HL-60/S4 (cell line): Measurements from ENCODE around the gene TTYH2.

Source experiments
- in situ Hi-C: fragments of 300-500 bp; cut with MboI; formaldehyde crosslinking; loops from 2 replicates; pipeline ENCODE4 v1.14.3; 2022; ENCODE audit warnings: low sequenced_read_pairs

Gene TTYH2

DNA sequence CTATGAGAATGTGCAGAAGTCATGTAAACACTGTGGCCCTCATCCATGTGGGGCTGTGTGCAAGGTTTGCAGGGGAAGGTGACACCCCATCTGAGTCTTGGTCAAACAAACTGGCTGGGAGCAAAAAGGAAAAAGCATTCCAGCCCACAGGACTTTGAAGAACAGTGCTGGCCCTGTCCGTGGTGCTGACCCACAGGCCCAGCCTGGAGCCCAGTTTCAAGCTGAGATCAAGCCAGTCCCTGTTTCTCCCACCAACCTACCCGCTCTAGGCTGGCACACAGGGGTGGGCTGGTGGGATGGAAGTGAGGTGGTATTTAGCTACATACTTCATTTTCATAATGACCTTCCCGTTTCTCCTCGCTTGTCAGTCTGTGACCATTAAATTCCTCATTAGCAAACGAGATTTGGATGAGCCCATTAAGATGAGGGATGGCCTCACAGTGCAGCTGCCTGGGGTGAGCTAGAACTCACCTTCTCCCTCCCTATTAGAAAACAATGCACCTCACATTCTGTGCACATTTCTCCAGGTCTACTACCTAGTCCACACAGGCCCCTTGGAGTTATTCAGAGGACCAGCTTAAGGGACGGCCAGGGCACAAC lies 22.5 kb upstream of the TTYH2 start:
- in situ Hi-C loops: loop anchor here (25.0 kb wide), 1 partner anchor 929 kb away; the partner anchor contains the start of gene CPSF4L

DNA sequence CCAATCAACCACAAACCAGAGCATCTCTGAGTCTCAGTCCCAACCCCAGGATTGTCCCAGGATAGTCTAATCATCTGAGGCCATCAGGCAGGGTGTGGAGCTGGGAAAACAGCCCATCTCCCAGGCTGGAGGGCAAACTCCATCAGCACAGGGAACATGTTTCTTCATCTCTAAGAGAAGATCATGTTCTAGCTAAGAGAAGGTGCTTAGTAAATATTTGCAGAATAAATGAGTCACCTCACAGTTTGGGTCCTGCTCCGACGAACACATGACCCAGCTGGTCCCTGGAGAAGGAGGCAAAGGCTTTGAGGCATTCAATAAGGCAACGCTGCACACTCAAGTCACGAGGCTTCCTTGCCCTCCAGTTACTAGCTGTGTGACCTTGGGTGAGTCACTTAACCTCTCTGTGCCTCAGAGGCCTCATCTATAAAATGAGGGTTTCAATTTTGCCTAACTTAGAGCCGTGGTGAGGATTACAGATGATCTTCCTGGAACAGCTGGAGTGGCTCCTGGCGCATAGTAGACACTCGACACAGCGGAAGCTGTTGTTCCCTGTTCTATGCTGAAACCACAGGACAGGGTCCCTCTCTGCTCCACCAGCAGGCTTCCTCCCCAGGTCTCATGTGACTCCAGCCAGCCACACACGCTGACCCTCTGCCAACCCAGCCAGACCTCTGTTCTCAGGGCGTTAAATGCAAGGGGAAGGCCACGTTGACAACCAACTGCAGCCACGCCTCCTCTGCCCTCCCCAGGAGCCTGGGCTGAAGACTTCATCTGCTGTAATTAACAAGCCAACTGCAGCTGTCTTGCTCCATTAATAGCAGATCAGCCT lies 20.2 kb upstream of the TTYH2 start:
- in situ Hi-C loops: loop anchor here (25.0 kb wide), 1 partner anchor 931 kb away; the partner anchor contains the start of gene CPSF4L

DNA sequence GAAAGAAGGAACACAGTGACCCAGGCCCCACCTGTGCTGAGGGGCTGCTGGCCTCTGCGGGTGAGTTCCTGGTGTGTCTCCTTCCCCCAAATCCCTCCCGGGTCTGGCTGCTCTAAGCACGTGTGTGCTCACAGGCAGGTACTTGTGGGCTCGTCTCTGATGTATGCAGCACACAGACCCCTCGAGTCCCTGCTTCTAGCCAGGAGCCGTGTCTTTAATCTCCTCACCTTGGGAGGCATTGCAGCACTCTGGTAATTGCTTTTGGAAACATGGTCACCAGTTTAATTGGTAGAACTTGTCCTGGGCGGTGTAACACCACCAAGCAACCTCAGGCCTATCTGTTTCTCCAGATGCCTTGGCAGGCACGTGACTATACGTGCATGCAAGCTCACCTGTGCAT lies 18.7 kb upstream of the TTYH2 start:
- in situ Hi-C loops: loop anchor here (25.0 kb wide), 1 partner anchor 932 kb away; the partner anchor contains the start of gene CPSF4L

DNA sequence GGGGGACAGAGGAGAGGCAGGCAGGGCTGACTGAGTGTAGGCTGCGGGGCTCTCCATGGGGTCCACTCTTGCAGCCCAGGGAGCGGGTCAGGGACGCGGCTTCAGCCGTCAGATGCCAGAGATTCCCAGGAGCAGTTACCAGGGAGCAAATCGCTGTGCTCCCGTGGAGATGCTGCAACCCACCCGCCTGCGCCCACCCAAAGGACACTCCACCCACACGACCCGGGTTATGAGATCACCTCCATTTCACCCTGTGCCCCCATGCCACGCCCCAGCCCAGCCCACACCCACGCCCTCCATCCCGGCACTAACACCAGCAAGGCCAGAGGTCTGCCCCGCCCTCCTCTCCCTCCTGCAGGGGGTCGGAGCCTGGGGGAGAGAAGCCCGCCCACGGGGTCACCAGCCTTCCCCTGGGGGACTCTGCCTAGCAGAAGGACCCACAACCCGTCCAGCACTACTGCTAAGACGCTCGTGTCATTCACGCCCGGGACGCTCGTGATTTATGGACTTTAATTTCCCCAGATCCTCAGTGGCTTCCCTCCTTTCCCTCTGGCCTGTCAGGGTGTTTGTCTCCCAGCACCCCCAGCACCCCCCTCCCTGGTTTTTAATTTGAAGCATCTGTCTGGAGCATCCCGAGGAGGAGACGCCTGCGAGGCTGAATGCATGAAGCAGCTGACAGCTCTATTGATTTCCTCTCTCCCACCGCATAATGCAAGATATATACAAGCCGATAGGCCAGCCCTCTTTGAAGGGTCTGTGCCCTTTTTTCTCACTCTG lies 16.6 kb upstream of the TTYH2 start:
- in situ Hi-C loops: loop anchor here (25.0 kb wide), 1 partner anchor 934 kb away; the partner anchor contains the start of gene CPSF4L

DNA sequence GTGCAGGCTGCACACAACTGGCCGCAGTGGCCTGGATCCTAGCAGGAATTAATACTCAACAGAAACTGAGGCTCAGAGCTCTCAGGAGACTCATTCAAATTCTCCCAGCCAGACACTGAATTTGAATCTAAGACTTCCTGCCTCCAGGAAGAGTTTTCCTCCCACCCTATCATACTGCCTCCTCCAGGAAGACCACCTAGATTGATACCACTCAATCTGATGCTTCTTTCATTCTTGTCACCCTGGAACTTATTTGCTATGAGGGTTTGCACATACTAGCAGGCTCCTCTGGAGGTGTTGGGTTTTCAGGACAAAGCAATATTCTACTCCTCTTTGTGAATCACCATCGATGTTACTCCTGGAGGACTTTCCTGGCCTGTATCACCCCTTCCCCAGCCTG lies 15.6 kb upstream of the TTYH2 start:
- in situ Hi-C loops: loop anchor here (25.0 kb wide), 1 partner anchor 936 kb away; the partner anchor contains the start of gene CPSF4L

DNA sequence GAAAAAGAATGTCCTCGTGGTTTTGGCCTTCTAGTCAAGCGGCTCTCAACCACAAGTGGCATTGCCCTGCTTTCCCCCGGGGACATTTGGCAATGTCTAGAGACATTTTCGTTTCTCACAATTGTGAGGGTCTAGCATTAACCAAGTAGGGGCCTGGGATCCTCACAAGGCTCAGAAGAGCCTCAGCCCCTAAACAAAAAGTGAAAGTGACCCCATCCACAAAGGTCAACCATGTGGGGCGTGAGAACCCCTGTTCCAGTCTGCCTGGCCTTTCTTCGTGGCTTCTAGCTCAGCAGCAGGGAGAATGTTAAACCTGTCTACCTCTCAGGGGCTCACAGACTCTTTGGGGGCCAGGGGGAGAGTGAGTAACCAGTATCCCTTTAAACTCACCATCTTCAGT lies 14.7 kb upstream of the TTYH2 start:
- in situ Hi-C loops: loop anchor here (25.0 kb wide), 1 partner anchor 936 kb away; the partner anchor contains the start of gene CPSF4L

DNA sequence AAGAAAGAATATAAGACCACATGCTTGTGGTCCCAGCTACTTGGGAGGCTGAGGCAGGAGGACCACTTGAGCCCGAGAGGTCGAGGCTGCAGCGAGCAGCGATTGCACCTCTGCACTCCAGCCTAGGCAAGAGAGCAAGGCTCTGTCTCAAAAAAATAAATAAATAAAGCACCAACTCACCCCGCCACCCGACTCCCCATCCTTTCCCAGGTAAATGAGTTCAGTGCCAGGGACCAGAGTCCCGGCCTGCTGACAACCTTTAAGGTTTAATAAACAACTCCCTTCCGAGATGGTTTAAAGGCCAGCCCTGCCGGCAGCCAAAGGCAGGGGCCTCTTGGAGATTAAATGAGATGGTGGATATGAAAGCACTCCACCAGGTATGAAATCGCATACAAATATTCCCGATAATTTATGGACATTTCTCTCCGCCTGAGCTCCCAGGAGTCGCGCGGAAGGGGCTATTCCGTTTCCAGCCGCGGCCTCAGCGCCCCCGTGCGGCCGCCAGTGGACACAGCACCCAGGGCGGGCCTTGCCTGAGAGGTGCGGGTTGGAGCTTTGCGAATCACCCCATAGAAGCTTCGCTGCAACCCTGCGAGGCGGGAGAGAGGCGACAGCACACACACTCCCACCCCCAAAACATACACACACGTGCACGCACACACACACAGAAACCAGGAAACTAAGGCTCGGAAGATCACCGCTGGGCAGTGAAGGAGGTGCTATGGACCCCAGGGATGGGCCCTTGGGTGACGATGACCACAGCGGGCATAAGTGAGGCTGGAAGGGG lies 13.9 kb upstream of the TTYH2 start:
- in situ Hi-C loops: loop anchor here (25.0 kb wide), 1 partner anchor 937 kb away; the partner anchor contains the start of gene CPSF4L

DNA sequence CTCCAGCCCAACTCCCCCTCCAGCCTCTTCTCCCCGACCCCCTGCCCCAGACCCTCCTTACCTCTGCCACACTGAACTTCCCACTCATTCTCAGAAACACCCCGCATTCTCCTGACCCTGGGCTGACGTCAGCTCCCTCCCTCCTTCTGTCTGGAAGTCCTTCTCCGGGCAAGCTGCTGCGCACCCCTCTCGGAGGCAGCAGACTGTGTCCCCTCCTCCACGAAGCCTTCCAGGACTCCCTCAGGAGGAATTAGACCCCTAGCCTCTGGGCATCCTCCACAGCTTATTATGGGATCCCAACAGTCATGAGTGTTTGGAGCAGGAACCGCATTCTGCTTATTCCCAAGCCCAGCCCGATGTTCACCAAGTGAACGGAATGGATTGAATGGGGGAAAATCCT lies 13.3 kb upstream of the TTYH2 start:
- in situ Hi-C loops: no loop called here

DNA sequence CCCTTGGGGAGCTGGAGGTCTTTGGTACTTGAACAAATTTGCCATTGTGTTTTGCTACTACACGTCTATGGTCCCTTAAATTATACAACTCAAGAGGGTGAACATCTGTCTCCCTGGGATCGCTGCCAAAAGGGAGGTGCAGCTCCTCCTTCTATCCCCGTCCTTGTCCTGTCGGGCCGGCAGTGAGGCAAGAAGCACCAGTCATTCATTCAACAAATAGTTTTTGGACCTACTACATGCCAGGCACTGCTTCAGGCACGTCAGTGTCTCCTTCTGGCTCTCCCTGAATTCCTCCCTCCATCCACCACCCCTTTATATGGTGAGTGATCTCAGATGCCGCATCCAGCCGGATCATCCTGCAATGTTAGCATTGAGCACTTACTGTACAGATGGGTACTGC lies 12.1 kb upstream of the TTYH2 start:
- in situ Hi-C loops: no loop called here

DNA sequence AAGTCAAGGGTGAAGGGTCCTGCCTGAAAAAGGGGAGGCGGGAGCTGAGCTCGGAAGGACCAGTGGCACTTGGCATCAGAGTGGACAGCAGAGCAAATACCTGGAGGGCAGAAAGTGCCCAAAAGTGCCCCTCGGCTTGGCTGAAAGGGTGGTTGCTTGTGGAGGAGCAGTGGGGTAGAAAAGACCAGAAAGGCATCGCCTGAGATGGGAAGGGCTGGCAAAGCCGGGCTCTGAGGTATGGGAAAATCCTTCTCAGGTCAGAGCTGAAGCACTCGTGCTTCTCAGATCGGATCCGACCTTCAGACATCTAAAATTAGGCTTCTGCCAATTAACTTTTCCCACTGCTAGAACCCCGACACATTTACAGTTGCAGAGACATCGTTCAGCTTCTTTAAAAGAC lies 11.4 kb upstream of the TTYH2 start:
- in situ Hi-C loops: no loop called here

DNA sequence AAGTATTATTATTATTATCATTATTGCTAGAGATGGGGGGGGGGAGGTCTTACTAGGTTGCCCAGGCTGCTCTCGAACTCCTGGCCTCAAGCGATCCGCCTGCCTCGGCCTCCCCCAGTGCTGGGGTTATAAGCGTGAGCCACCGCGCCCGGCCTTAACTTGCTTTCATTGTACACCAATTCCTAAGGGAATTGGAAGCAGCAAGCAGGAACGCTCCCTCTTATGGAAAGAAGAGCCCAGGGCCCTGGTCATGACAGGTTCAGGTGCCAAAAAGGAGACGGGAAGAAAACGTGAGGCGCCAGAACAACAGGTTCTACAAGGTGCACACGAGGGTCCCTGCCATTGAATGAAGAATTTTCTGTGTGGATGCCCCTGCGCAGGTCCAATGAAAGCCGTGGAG lies 10.4 kb upstream of the TTYH2 start:
- in situ Hi-C loops: no loop called here

DNA sequence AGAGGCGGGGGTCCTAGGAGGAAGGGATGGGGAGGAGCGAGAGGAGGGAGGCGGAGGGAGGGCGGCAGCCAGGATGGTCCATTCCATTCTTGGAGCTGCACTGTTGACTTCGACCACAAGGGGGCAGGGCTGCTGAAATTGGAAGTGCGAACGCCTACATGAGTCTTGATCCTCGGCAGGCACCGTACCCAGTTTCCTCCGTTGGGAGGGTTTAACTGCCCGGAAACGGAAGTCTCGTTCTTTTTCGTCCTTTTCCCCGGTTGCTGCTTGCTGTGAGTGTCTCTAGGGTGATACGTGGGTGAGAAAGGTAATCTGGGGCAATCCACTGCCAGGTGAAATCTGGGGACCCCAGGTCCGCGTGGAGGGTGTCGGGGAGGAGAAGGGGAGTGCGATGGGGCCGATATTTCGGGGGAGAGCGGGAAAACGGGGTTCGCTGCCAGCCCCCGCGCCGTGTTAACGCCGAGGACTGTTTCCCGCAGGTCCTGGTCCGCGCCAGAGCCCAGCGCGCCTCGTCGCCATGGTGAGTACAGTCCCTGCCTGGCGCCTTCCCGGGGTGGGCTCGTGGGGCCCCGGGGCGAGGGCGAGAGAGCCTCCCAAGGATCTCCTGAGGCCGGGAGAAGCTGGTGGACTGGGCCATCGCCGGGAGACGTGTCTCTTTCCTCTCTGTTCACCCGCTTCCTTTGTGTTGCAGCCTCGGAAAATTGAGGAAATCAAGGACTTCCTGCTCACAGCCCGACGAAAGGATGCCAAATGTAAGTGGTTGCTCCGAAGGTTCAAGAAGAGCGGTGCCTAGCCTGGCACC lies 9.7 kb upstream of the TTYH2 start, which contains the start of gene RPL38:
Gene RPL38 (plus strand): TSS at position 240 of the 802 bp plus-strand sequence. CDS start 278 bp downstream, at position 518.
- in situ Hi-C loops: no loop called here

DNA sequence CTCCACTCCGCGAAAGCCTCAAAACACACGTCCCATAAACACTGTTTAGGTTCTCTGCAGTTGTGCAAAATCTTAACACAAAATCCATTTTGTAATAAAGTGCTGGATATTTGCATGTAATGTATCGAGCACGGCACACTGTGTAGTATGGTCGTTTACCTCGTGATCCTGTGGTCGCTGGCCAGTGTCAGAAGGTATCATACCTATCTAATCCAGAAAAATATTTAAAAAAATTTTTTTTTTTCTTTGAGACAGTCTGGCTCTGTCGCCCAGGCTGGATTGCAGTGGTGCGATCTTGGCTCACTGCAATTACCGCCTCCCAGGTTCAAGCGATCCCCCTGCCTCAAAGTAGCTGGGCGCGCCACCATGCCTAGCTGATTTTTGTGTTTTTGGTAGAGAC lies 8.9 kb upstream of the TTYH2 start:
- in situ Hi-C loops: no loop called here

DNA sequence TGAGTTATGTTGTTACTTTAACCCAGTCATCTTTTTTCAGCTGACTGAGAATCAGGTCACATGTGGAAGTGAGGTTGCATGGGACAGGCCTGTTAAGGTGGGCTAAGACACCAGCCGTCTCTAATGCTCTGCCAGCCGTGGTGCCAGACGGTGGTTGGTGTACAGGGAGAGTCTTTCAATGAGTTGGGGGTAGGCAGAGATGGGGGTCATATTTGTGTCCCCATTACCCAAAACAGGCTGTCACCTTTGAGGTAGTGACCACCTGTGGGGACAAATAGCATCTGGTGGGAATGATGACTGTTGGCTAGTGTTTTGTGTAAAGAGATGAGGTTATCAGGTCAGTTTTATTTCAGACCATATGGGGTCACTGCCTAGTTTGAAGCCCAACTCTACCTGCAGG lies 8.1 kb upstream of the TTYH2 start:
- in situ Hi-C loops: no loop called here

DNA sequence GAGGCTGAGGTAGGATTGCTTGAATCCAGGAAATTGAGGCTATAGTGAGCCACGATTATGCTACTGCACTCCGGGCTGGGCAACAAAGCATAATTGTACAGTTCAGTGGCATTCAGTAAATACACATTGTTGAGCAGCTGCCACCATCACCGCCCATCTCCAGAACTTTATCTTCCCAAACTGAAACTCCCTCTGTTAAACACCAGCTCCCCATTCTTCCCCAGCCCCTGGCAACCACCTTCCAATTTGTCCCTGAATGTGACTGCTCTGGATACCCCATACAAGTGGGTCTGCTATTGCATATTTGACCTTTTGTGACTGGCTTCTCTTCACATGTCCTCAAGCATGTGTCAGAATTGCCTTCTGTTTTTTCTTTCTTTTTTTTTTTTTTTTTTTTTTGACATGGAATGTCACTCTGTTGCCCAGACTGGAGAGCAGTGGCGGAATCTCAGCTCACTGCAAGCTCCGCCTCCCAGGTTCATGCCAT lies 7.0 kb upstream of the TTYH2 start:
- in situ Hi-C loops: no loop called here

DNA sequence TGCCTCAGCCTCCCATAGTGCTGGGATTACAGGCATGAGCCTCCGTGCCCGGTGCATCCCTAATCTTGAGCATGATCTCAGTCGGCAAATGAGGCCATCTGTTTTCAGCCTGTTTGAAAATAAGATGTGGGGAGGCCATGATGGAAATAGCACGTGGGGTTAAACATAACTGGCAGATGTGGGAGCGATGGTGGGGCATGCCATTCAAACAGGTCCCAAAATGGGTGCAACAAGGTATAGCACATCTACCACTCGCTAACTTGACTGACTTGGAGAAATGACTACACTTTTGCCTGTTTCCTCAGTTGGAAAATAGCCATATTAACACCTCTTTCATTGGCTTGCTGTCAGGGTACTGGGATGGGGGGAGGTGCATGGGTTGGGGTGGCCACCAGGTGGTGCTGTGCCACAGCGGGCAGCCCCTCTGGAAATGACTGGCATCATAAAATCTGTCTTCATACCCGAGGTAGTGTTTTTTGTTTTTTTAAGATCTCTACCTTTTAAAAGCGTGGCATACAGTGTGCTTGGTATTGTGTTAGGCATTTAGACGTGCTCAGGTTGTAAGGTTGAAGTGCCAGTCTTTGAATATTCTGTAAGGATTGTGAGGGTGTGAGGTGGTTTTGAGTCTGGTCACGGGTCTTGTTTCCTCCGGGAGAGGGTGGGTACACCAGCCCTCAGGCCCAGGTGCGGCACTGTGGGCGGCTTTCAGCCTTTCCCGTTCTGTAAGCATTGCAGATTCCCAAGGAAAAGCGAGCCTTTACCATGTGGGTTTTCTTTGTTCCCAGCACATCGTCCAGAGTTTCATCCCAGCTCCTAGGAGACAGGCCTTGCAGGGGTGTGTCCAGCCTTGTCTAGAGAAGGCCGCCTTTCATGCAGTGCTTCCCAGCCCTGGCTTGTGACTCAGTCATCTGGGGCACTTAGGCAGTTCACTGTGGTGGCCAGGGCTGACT lies 2.9 kb upstream of the TTYH2 start:
- in situ Hi-C loops: loop anchor here (10.0 kb wide), 1 partner anchor 144 kb away; no protein-coding TSS in a partner anchor

DNA sequence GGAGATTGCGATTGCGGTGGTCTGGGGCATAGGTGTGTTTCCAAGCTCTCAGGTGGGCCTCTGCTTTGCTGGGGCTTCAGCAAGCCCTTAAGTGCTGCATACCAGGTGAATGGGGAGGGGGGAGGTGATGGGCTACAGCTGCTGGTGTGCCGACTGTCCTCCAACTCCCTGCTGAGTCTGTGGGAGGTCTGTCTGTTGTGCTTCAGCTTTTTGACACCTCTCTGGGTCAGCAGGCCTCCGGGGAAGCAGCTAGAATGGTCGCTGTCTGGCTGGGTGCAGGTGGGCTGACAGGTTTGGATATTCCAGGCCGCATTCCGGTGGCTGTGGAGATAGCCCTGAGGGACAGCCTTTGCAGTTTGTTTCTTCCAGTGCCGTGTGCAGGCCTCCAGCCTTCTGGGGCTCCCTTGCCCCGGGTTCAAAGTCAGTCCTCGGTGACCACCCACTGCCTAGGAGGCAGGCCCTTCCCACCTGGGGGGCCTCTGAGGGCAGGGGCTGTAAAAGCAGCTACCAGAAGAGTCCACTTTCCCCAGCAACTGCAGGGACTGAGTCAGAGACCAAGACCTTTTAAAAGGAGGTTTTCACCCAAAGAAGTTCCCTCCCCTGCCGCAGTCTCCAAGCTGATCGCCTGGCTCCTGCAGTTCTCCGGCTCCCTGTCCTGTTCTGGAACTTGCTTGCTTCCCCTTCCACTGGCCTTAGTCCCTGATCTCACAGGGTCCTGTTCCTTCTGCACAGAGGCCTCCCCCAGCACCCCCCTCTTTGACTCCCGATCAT lies 2.0 kb upstream of the TTYH2 start:
- in situ Hi-C loops: loop anchor here (10.0 kb wide), 1 partner anchor 143 kb away; no protein-coding TSS in a partner anchor
